Neutrophil (primary cell): ENCODE measurements around the gene ASB6.

Source experiments
- H3K27ac ChIP-seq: fragments of 200-600 bp; sonication (generic); 2 replicates; pipeline ENCODE4 v1.5.1; 2016; ENCODE audit warnings: mild to moderate bottlenecking, moderate library complexity
- H3K27me3 ChIP-seq: fragments of 200-600 bp; sonication (generic); 2 replicates; pipeline ENCODE4 v1.6.0; 2016; ENCODE audit warnings: mild to moderate bottlenecking
- H3K36me3 ChIP-seq: fragments of 200-600 bp; sonication (generic); 2 replicates; pipeline ENCODE4 v1.5.1; 2017
- H3K4me1 ChIP-seq, 2 experiments: fragments of 200-600 bp in 1 of 2; sonication (generic) in 1 of 2; 1 replicate in 1 of 2; 2 replicates in 1 of 2; pipeline versions ENCODE4 v1.5.1 to v1.6.1; 2013 to 2016; ENCODE audit warnings: low read depth in 1 of 2, low read length in 1 of 2, mild to moderate bottlenecking in 1 of 2, moderate library complexity in 1 of 2; ENCODE audit not compliant: control insufficient read depth in 1 of 2, insufficient read depth in 1 of 2
- H3K4me3 ChIP-seq, 2 experiments: fragments of 200-600 bp in 1 of 2; sonication (generic) in 1 of 2; 1 replicate in 1 of 2; 2 replicates in 1 of 2; pipeline ENCODE4 v1.5.1; 2013 to 2016; ENCODE audit warnings: low read depth in 1 of 2, low read length in 1 of 2, mild to moderate bottlenecking in 1 of 2, moderate library complexity in 1 of 2
- H3K9me3 ChIP-seq: fragments of 200-600 bp; sonication (generic); 2 replicates; pipeline ENCODE4 v1.5.1; 2016
- CTCF ChIP-seq: fragments of 200-600 bp; sonication (generic); IDR thresholded peaks from 2 replicates; pipeline ENCODE4 v1.5.1; 2016; ENCODE audit warnings: antibody characterized with exemption

Gene ASB6

GRCh38 chr9:129677456-129677855 is 35.5 kb upstream of the ASB6 start:
- Histone ChIP-seq H3K27me3 (peaks cover 68% of the 10 kb centered on the region), H3K4me1 (no peaks in the 10 kb centered on the region), H3K27ac (no peak overlapping the region), H3K36me3 (no peaks in the 10 kb centered on the region), H3K4me3 (no peak overlapping the region), H3K9me3 (no peaks in the 10 kb centered on the region)
- no peak for TF ChIP-seq CTCF

GRCh38 chr9:129676975-129677374 is 35.0 kb upstream of the ASB6 start:
- Histone ChIP-seq H3K4me1 (no peaks in the 10 kb centered on the region), H3K4me3 (no peak overlapping the region), H3K27me3 (peaks cover 73% of the 10 kb centered on the region), H3K9me3 (no peaks in the 10 kb centered on the region), H3K36me3 (no peaks in the 10 kb centered on the region), H3K27ac (no peak overlapping the region)
- no peak for TF ChIP-seq CTCF

GRCh38 chr9:129676287-129676686 is 34.3 kb upstream of the ASB6 start:
- Histone ChIP-seq H3K27ac (no peak overlapping the region), H3K9me3 (no peaks in the 10 kb centered on the region), H3K36me3 (no peaks in the 10 kb centered on the region), H3K4me3 (no peak overlapping the region), H3K27me3 (peaks cover 72% of the 10 kb centered on the region), H3K4me1 (no peaks in the 10 kb centered on the region)
- TF ChIP-seq CTCF: no peak

- Histone ChIP-seq H3K27me3 (peaks cover 70% of the 10 kb centered on the region), H3K4me3 (no peak overlapping the region), H3K27ac (no peak overlapping the region), H3K9me3 (no peaks in the 10 kb centered on the region), H3K36me3 (no peaks in the 10 kb centered on the region), H3K4me1 (no peaks in the 10 kb centered on the region)
- no peak for TF ChIP-seq CTCF
These were observed 33.7 kb upstream of the ASB6 start for GRCh38 chr9:129675620-129676019.

- H3K4me3 ChIP-seq: no peak overlapping the region
- H3K27ac ChIP-seq: no peak overlapping the region
- H3K9me3 ChIP-seq: no peaks in the 10 kb centered on the region
- H3K36me3 ChIP-seq: no peaks in the 10 kb centered on the region
- no peak for TF ChIP-seq CTCF
- H3K4me1 ChIP-seq: no peaks in the 10 kb centered on the region
- H3K27me3 ChIP-seq: peaks cover 72% of the 10 kb centered on the region
These were observed 32.3 kb upstream of the ASB6 start for GRCh38 chr9:129674229-129674628.

- Histone ChIP-seq H3K27me3 (peaks cover 73% of the 10 kb centered on the region), H3K27ac (no peak overlapping the region), H3K4me1 (no peaks in the 10 kb centered on the region)
These were observed 31.7 kb upstream of the ASB6 start for GRCh38 chr9:129673602-129674001.

More at GRCh38 chr9:129673602-129674001, 31.7 kb upstream of the ASB6 start:
- H3K36me3 ChIP-seq: no peaks in the 10 kb centered on the region
- no peak for TF ChIP-seq CTCF
- no peak overlapping the region for H3K4me3 ChIP-seq
- no peaks in the 10 kb centered on the region for H3K9me3 ChIP-seq
